Heart left ventricle (tissue), 16 donors: ENCODE data around the gene HSFX3. TPM values are rescaled to one million over a fixed set of nuclear protein-coding genes. Genes with fewer than 3 reads are reported as not detected.
"Not testable (repeated sequence)": the region's sequence is repeated elsewhere in the genome, so short reads cannot be mapped to it uniquely, and the experiment has no call there.

Experiments
- ATAC-seq, 4 donors: fragments of 200-7000 bp; cut with Tn5 transposase; one replicate each; pipeline ENCODE4 v1.9.1; 2020 to 2022; ENCODE audit warnings: moderate library complexity in 4 of 4, mild to moderate bottlenecking in 3 of 4, moderate number of reproducible peaks in 1 of 4
- DNase-seq, 5 donors: peaks; one replicate each; pipeline ENCODE4 v3.0.0-alpha.2; 2020
- H3K27ac ChIP-seq, 12 donors: fragments of 200-600 bp; sonication (generic) in 4 of 12; one replicate each; pipeline versions ENCODE4 v1.5.0 to v1.8.0; 2016 to 2022; ENCODE audit warnings: mild to moderate bottlenecking in 2 of 12
- H3K27me3 ChIP-seq, 9 donors: fragments of 200-600 bp; sonication (generic) in 2 of 9; one replicate each; pipeline versions ENCODE4 v1.5.1 to v1.8.0; 2016 to 2022; ENCODE audit warnings: mild to moderate bottlenecking in 3 of 9
- H3K36me3 ChIP-seq, 9 donors: fragments of 200-600 bp; sonication (generic) in 2 of 9; one replicate each; pipeline versions ENCODE4 v1.5.0 to v1.8.0; 2018 to 2022; ENCODE audit warnings: mild to moderate bottlenecking in 2 of 9
- H3K4me1 ChIP-seq, 12 donors: fragments of 200-600 bp; sonication (generic) in 4 of 12; one replicate each; pipeline versions ENCODE4 v1.5.0 to v1.8.0; 2016 to 2022; ENCODE audit warnings: mild to moderate bottlenecking in 3 of 12
- H3K4me3 ChIP-seq, 12 donors: fragments of 200-600 bp; sonication (generic) in 4 of 12; one replicate each; pipeline versions ENCODE4 v1.5.0 to v1.8.0; 2017 to 2022; ENCODE audit warnings: mild to moderate bottlenecking in 9 of 12, moderate library complexity in 4 of 12
- H3K9me3 ChIP-seq, 12 donors: fragments of 200-600 bp; sonication (generic) in 4 of 12; one replicate each; pipeline versions ENCODE4 v1.5.0 to v1.8.0; 2016 to 2022; ENCODE audit warnings: mild to moderate bottlenecking in 1 of 12
- POLR2A ChIP-seq, 2 donors: fragments of 450-650 bp; IDR thresholded peaks; one replicate each; pipeline ENCODE4 v1.6.1; 2017; ENCODE audit warnings: antibody characterized with exemption in 2 of 2, mild to moderate bottlenecking in 2 of 2, moderate library complexity in 2 of 2
- WGBS, 4 donors: extraction: QIAGEN DNeasy Blood & Tissue Kit in 2 of 4; methylation state at CpG; one replicate each; pipeline versions ENCODE4 v1.1.5 to v1.1.7; 2013 to 2018; 5-methylcytosine and 5-hydroxymethylcytosine counted together
- intact Hi-C, 10 donors: fragments of 100-400 bp; cut with DNase I; formaldehyde crosslinking; loops; one replicate each; pipeline versions ENCODE4 v1.11.1 to v1.14.2; 2022
- polyA plus RNA-seq, 2 donors: library from polyadenylated mRNA; stranded (reverse); fragments of 200-250 nt; gene quantifications; one replicate each; pipeline ENCODE4 v1.2.3, GENCODE V29; 2013
- total RNA-seq, 9 donors: library from RNA; depleted of rRNA in 2 of 9; stranded (reverse); fragments of >200 nt in 2 of 9; fragmentation: NEBNext Ultra II Directional in 3 of 9; extraction: Animal tissue kit (Norgen Biotek cat#: 25700) in 3 of 9; gene quantifications; one replicate each; pipeline versions ENCODE4 v1.1.0 to v1.2.4, GENCODE V29; 2016 to 2023
- TF ChIP-seq, protein P1 (sequence below), 12 donors: fragments of 200-600 bp; sonication (generic) in 4 of 12; IDR thresholded peaks; one replicate each; pipeline versions ENCODE4 v1.5.0 to v1.8.0; 2018 to 2022; ENCODE audit warnings: antibody characterized with exemption in 12 of 12, mild to moderate bottlenecking in 5 of 12
- donor health status: ischemic (EF 13 %, LVEDD 7.1; RV severe dilation, severe dysfunction).
- donor health status: healthy with polysubstance abuse.
- donor health status: DM: no; HTN: yes; CAD: no.
- donor health status: DM: no; HTN: no; CAD: no.
- donor health status: ischemic (EF 25% LVEDD 6.9; RV normal size, moderate dysfunction).
- donor health status: ischemic (EF 25% LVEDD 5.7; RV mildly dilated, moderate dysfunction).
- donor health status: healthy.
- donor health status: DM: yes; HTN: yes; CAD: no.
- donor health status: ischemic (EF 35%, LVEDD 5.7; RV mildly dilated, moderate dysfunction).
- donor health status: nonischemic (EF 11% LVEDD 7.7; RV severe dilation, severe dysfunction).
- donor health status: DM: yes; HTN: yes; CAD: no.
- donor health status: PGD.
- donor health status: ischemic (EF 29% LVEDD 5.4; RV normal size, mild dysfunction).
- donor health status: nonischemic (EF 23%, LVEDD 6.1; RV moderate dilation, normal function).

Gene HSFX3
- total and polyA plus RNA-seq, 11 donors: 0.23 to 0.49 (median 0.32) TPM; not detected in 8

DNA sequence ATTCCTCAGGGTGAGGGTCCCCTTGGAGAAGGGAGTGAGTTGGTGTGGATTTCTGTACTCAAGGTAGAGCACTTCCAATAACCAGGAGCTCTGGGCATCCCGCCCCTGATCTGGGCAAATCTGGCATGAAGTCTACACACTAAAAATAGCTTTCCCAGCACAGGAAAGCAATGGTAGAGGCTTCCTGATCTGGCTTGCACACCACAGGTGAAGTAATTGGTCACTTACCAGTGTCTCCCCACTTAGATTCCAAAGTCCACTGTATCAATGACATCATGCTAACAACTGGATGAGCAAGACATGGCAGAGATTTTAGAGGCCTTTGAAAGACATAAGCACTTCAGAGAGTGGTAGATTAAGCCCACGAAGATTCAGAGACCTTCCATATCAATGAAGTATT is 26.8 kb downstream of the HSFX3 start:
- Histone ChIP-seq H3K4me3 (no peak overlapping the region), H3K27ac (no peak overlapping the region), H3K4me1 (peaks cover 0 to 12% (median 0%) of the 10 kb centered on the region in 12 donors), H3K9me3 (no peaks in the 10 kb centered on the region), H3K36me3 (no peaks in the 10 kb centered on the region), H3K27me3 (peaks cover 0 to 4% (median 0%) of the 10 kb centered on the region in 9 donors)
- peak in 1 of 4 donors; percentile 18 for ATAC-seq
- intact Hi-C loops: no loop called here
- TF ChIP-seq POLR2A (IDR thresholded peaks at IDR 0.05): no peak
- TF ChIP-seq, protein P1, sequence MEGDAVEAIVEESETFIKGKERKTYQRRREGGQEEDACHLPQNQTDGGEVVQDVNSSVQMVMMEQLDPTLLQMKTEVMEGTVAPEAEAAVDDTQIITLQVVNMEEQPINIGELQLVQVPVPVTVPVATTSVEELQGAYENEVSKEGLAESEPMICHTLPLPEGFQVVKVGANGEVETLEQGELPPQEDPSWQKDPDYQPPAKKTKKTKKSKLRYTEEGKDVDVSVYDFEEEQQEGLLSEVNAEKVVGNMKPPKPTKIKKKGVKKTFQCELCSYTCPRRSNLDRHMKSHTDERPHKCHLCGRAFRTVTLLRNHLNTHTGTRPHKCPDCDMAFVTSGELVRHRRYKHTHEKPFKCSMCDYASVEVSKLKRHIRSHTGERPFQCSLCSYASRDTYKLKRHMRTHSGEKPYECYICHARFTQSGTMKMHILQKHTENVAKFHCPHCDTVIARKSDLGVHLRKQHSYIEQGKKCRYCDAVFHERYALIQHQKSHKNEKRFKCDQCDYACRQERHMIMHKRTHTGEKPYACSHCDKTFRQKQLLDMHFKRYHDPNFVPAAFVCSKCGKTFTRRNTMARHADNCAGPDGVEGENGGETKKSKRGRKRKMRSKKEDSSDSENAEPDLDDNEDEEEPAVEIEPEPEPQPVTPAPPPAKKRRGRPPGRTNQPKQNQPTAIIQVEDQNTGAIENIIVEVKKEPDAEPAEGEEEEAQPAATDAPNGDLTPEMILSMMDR (IDR thresholded peaks at IDR 0.05): no peak
- 32 to 50% (median 48%) methylated on average over 2 of the region's 2 CpGs for WGBS, 4 donors
- DNase-seq: peak in 1 of 5 donors; percentile 34

DNA sequence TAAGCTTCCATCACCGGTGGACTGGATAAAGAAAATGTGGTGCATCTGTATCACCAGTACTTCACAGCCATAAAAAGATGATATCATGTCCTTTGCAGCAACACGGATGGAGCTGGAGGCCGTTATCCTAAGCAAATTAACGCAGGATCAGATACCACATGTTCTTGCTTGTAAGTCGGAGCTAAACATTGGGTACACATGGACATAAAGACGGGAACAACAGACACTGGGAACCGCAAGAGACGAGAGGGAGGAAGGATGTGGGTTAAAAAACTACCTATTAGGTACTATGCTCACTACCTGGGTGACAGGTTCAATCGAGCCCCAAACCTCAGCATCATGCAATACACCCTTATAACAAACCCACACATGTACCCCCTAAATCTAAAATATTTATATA is 28.3 kb downstream of the HSFX3 start:
- ATAC-seq: no peak
- peaks cover 0 to 4% (median 0%) of the 10 kb centered on the region in 9 donors for H3K27me3 ChIP-seq
- H3K4me1 ChIP-seq: peaks cover 0 to 13% (median 0%) of the 10 kb centered on the region in 12 donors
- H3K27ac ChIP-seq: no peak overlapping the region
- H3K4me3 ChIP-seq: no peak overlapping the region
- TF ChIP-seq POLR2A (IDR thresholded peaks at IDR 0.05): no peak
- TF ChIP-seq, protein P1 (IDR thresholded peaks at IDR 0.05): no peak
- intact Hi-C loops: no loop called here
- no peak for DNase-seq
- no peaks in the 10 kb centered on the region for H3K9me3 ChIP-seq
- H3K36me3 ChIP-seq: no peaks in the 10 kb centered on the region
- 63 to 77% (median 68%) methylated on average over 9 of the region's 9 CpGs for WGBS, 4 donors

DNA sequence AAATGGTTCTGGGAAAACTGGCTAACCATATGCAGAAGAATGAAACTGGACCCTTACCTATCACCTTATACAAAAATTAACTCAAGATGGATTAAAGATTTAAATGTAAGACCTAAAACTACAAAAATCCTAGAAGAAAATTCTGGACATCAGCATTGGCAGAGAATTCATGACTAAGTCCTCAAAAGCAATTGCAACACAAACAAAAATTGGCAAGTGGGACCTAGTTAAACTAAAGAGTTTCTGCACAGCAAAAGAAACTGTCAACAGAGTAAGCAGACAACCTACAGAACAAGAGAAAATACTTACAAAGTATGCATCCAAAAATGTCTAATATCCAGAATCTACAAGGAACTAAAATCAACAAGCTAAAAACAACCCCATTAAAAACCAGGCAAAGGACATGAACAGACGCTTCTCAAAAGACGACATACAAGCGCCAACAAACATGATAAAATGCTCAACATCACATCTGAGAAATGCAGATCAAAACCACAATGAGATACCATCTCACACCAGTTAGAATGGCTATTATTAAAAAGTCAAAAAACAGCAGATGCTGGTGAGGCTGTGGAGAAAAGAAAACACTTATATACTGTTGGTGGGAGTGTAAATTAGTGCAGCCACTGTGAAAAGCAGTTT is 29.0 kb downstream of the HSFX3 start:
- H3K4me3 ChIP-seq, H3K27ac ChIP-seq, H3K27me3 ChIP-seq, H3K4me1 ChIP-seq, ATAC-seq, H3K9me3 ChIP-seq, DNase-seq, H3K36me3 ChIP-seq, intact Hi-C loops: not testable (repeated sequence)
- WGBS, 4 donors: 56 to 68% (median 60%) methylated on average over 3 of the region's 3 CpGs

DNA sequence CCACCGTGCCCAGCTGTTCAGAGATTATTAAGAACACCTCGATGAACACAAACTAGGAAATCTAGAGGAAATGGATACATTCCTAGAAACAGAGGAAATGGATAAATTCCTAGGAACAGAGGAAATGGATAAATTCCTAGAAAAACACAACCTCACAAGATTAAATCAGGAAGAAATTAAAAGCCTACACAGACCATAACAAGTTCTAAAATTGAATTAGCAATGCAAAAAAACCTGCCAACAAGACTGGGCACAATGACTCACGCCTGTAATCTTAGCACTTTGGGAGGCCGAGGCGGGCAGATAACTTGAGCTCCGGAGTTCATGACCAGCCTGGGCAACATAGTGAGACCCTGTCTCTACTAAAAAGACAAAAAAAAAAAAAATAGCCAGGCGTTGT is 31.5 kb downstream of the HSFX3 start:
- peaks cover 0 to 4% (median 0%) of the 10 kb centered on the region in 9 donors for H3K27me3 ChIP-seq
- H3K4me1 ChIP-seq: peaks cover 0 to 14% (median 0%) of the 10 kb centered on the region in 12 donors
- H3K9me3 ChIP-seq: no peaks in the 10 kb centered on the region
- WGBS, 4 donors: 55 to 65% (median 61%) methylated on average over 7 of the region's 7 CpGs
- no peak overlapping the region for H3K4me3 ChIP-seq
- no peak for TF ChIP-seq POLR2A (IDR thresholded peaks at IDR 0.05)
- TF ChIP-seq, protein P1 (IDR thresholded peaks at IDR 0.05): no peak
- no peak overlapping the region for H3K27ac ChIP-seq
- ATAC-seq (no peak), DNase-seq (no peak)
- intact Hi-C loops: no loop called here
- no peaks in the 10 kb centered on the region for H3K36me3 ChIP-seq

DNA sequence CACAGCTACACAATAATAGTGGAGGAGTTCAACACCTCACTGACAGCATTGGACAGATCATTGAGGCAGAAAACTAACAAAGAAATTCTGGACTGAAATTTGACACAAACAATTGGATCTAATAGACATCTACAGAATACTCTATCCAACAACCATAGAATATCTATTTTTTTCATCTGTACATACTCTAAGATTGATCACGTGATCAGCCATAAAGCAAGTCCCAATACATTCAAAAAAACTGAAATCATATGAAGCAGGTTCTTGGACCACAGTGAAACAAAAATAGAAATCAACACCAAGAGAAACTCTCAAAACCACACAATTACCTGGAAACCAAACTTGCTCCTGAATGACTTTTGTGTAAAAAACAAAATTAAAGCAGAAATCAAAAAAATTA is 32.4 kb downstream of the HSFX3 start:
- TF ChIP-seq, protein P1 (IDR thresholded peaks at IDR 0.05): no peak
- TF ChIP-seq POLR2A (IDR thresholded peaks at IDR 0.05): no peak

More for the DNA sequence above, 32.4 kb downstream of the HSFX3 start:
- DNase-seq (no peak), ATAC-seq (no peak)
- 61 to 98% (median 79%) methylated on average over 1 of the region's 1 CpG for WGBS, 4 donors
- Histone ChIP-seq H3K4me1 (peaks cover 0 to 19% (median 0%) of the 10 kb centered on the region in 12 donors), H3K9me3 (no peaks in the 10 kb centered on the region), H3K36me3 (no peaks in the 10 kb centered on the region), H3K4me3 (no peak overlapping the region), H3K27me3 (peaks cover 0 to 4% (median 0%) of the 10 kb centered on the region in 9 donors), H3K27ac (no peak overlapping the region)
- intact Hi-C loops: no loop called here
